Effector memory CD4-positive, alpha-beta T cell (primary cell): ENCODE measurements around the gene TSKU.
"Not testable (repeated sequence)": the region's sequence is repeated elsewhere in the genome, so short reads cannot be mapped to it uniquely, and the experiment has no call there.

Source experiments
- DNase-seq, 3 donors: peaks; one replicate each; pipeline ENCODE4 v3.0.0-alpha.2; 2020
- H3K27ac ChIP-seq: 2 replicates; pipeline ENCODE4 v1.7.0; 2013; ENCODE audit warnings: mild to moderate bottlenecking, low read length, moderate library complexity; ENCODE audit not compliant: insufficient read depth, poor library complexity, severe bottlenecking
- H3K27me3 ChIP-seq: replicated peaks from 2 replicates; pipeline ENCODE4 v1.7.0; 2013; ENCODE audit warnings: mild to moderate bottlenecking, low read length; ENCODE audit not compliant: insufficient read depth, control insufficient read depth, poor library complexity, severe bottlenecking
- H3K36me3 ChIP-seq: 2 replicates; pipeline ENCODE4 v1.7.0; 2013; ENCODE audit warnings: mild to moderate bottlenecking, low read length, moderate library complexity; ENCODE audit not compliant: control insufficient read depth, insufficient read depth
- H3K4me1 ChIP-seq: 2 replicates; pipeline ENCODE4 v1.7.0; 2013; ENCODE audit warnings: low read length, mild to moderate bottlenecking; ENCODE audit not compliant: control insufficient read depth, insufficient read depth, poor library complexity, severe bottlenecking
- H3K4me3 ChIP-seq: 2 replicates; pipeline ENCODE4 v1.7.0; 2013; ENCODE audit warnings: low read length, low read depth, mild to moderate bottlenecking; ENCODE audit not compliant: insufficient read depth, poor library complexity, severe bottlenecking
- H3K9me3 ChIP-seq: 2 replicates; pipeline ENCODE4 v1.7.0; 2013; ENCODE audit warnings: mild to moderate bottlenecking, low read length, moderate library complexity; ENCODE audit not compliant: control insufficient read depth

TSKU gene

DNA sequence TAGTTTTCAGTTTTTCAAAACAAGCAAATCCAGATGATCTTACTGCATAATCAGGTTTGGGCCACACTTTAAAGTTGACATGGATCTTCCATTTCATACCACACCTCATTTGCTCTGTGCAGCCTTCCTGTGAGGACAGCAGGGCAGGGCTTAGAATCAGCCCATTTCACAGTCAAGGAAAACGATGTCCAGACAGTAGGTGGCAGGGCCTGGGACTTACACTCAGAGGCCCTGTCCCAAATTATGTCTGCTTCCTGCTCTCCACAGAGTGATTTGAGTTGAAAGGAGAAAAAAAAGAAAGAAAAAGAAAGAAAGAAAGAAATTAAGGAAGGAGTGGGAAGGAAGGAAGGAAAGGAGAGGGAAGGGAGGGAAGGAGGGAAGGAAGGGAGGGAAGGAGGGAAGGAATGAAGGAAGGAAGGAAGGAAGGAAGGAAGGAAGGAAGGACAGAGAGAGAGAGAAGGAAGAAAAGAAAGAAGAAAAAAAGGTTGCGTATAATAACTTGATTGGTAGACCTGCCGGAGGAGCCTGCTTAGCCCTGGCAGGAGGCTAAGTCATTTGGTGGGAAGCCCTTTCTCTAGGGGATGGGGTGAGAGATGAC lies 23.6 kb downstream of the TSKU start:
- no peaks in the 10 kb centered on the region for H3K9me3 ChIP-seq
- H3K4me3 ChIP-seq: no peak overlapping the region
- no peaks in the 10 kb centered on the region for H3K4me1 ChIP-seq
- H3K36me3 ChIP-seq: no peaks in the 10 kb centered on the region
- H3K27me3 ChIP-seq: no peaks in the 10 kb centered on the region
- no peak for DNase-seq
- H3K27ac ChIP-seq: no peak overlapping the region

- DNase-seq: peak in 2 of 3 donors; percentile 12 to 46
- Histone ChIP-seq H3K27me3 (no peaks in the 10 kb centered on the region), H3K9me3 (no peaks in the 10 kb centered on the region), H3K4me3 (no peak overlapping the region), H3K36me3 (no peaks in the 10 kb centered on the region), H3K27ac (no peak overlapping the region), H3K4me1 (no peaks in the 10 kb centered on the region)
Observed at GRCh38 chr11:76807206-76807875, 24.2 kb downstream of the TSKU start.

DNA sequence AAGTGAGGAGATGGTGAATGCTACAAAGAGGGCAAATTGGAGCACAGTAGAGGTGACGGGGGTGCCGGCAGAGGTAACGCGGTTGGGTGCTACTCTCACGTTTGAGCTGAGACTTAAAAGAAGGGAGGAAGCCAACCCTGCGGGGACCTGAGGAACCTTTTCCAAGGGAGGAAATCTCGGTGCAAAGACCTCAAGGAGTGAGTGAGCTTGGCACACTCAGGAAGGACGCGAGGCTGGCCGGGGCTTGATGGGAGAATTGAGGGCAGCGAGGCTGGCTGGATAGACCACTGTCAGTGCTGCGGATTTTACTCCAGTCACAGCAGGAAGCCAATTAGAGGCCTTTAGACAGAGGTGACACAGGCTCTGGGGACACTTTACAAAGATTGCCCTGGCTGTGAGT lies 25.0 kb downstream of the TSKU start:
- Histone ChIP-seq H3K4me3 (no peak overlapping the region), H3K36me3 (no peaks in the 10 kb centered on the region), H3K27me3 (no peaks in the 10 kb centered on the region), H3K27ac (no peak overlapping the region), H3K4me1 (no peaks in the 10 kb centered on the region), H3K9me3 (no peaks in the 10 kb centered on the region)
- no peak for DNase-seq

- no peaks in the 10 kb centered on the region for H3K4me1 ChIP-seq
- DNase-seq: no peak
- H3K27me3 ChIP-seq: no peaks in the 10 kb centered on the region
- H3K36me3 ChIP-seq: no peaks in the 10 kb centered on the region
- H3K27ac ChIP-seq: no peak overlapping the region
- H3K4me3 ChIP-seq: no peak overlapping the region
- no peaks in the 10 kb centered on the region for H3K9me3 ChIP-seq
Observed at GRCh38 chr11:76808996-76809395, 25.8 kb downstream of the TSKU start.

GRCh38 chr11:76810151-76810853 lies 27.1 kb downstream of the TSKU start:
- H3K27me3 ChIP-seq: no peaks in the 10 kb centered on the region
- no peak overlapping the region for H3K27ac ChIP-seq
- no peaks in the 10 kb centered on the region for H3K4me1 ChIP-seq
- no peak for DNase-seq
- no peaks in the 10 kb centered on the region for H3K9me3 ChIP-seq
- H3K36me3 ChIP-seq: no peaks in the 10 kb centered on the region
- no peak overlapping the region for H3K4me3 ChIP-seq

- H3K27ac ChIP-seq: no peak overlapping the region
- DNase-seq: no peak
- no peaks in the 10 kb centered on the region for H3K4me1 ChIP-seq
- no peaks in the 10 kb centered on the region for H3K27me3 ChIP-seq
- no peaks in the 10 kb centered on the region for H3K36me3 ChIP-seq
- H3K9me3 ChIP-seq: no peaks in the 10 kb centered on the region
- H3K4me3 ChIP-seq: no peak overlapping the region
Observed at GRCh38 chr11:76811259-76811658, 28.1 kb downstream of the TSKU start.

- no peak for DNase-seq
- no peaks in the 10 kb centered on the region for H3K9me3 ChIP-seq
- H3K27me3 ChIP-seq: no peaks in the 10 kb centered on the region
- no peaks in the 10 kb centered on the region for H3K36me3 ChIP-seq
- no peak overlapping the region for H3K27ac ChIP-seq
- no peaks in the 10 kb centered on the region for H3K4me1 ChIP-seq
- no peak overlapping the region for H3K4me3 ChIP-seq
Observed at GRCh38 chr11:76814414-76814813, 31.3 kb downstream of the TSKU start.

DNA sequence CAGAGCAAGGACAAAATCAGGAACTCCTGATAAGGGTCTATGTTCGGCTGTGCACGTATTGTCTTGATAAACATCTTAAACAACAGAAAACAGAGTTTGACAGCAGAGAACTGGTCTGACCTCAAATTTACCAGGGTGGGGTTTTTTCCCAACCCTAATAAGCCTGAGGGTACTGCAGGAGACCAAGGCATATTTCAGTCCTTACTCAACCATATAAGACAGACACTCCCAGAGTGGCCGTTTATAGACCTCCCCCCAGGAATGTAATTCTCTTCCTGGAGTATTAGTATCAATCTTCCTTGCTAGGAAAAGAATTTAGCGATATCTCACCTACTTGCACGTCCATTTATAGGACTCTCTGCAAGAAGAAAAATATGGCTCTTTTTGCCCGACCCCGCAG lies 32.5 kb downstream of the TSKU start:
- H3K4me1 ChIP-seq, H3K36me3 ChIP-seq, H3K27ac ChIP-seq, H3K9me3 ChIP-seq, H3K4me3 ChIP-seq, DNase-seq, H3K27me3 ChIP-seq: not testable (repeated sequence)

- H3K4me1 ChIP-seq: no peaks in the 10 kb centered on the region
- H3K27ac ChIP-seq: no peak overlapping the region
- H3K4me3 ChIP-seq: no peak overlapping the region
- no peaks in the 10 kb centered on the region for H3K9me3 ChIP-seq
- no peaks in the 10 kb centered on the region for H3K36me3 ChIP-seq
- DNase-seq: no peak
- H3K27me3 ChIP-seq: no peaks in the 10 kb centered on the region
Observed at GRCh38 chr11:76820184-76820566, 37.0 kb downstream of the TSKU start.

GRCh38 chr11:76821396-76821795 lies 38.2 kb downstream of the TSKU start:
- DNase-seq, H3K4me3 ChIP-seq, H3K36me3 ChIP-seq, H3K27me3 ChIP-seq, H3K27ac ChIP-seq, H3K4me1 ChIP-seq, H3K9me3 ChIP-seq: not testable (repeated sequence)
